Breast epithelium (tissue), 4 donors: Measurements from ENCODE around the gene HMGCR. TPM values are rescaled to one million over a fixed set of nuclear protein-coding genes. Genes with fewer than 3 reads are reported as not detected.

Source experiments
- DNase-seq, 2 donors: peaks; one replicate each; pipeline ENCODE4 v3.0.0-alpha.2; 2019; ENCODE audit warnings: low spot score in 2 of 2
- H3K27ac ChIP-seq, 2 donors: fragments of 200-600 bp; sonication (generic) in 1 of 2; one replicate each; pipeline ENCODE4 v1.5.1; 2016 to 2019; ENCODE audit warnings: mild to moderate bottlenecking in 1 of 2
- H3K27me3 ChIP-seq, 2 donors: fragments of 200-600 bp; sonication (generic) in 1 of 2; one replicate each; pipeline versions ENCODE4 v1.5.1 to v1.6.0; 2017 to 2019; ENCODE audit warnings: control low read depth in 1 of 2, mild to moderate bottlenecking in 1 of 2
- H3K36me3 ChIP-seq: fragments of 200-600 bp; one replicate; pipeline ENCODE4 v1.5.1; 2019
- H3K4me1 ChIP-seq, 2 donors: fragments of 200-600 bp; sonication (generic); one replicate each; pipeline ENCODE4 v1.5.1; 2016 to 2019; ENCODE audit warnings: control low read depth in 1 of 2
- H3K4me3 ChIP-seq, 3 donors: fragments of 200-600 bp; sonication (generic); 1 replicate in 2 of 3; 2 replicates in 1 of 3; pipeline ENCODE4 v1.5.1; 2016 to 2019; ENCODE audit warnings: mild to moderate bottlenecking in 3 of 3, moderate library complexity in 2 of 3
- H3K9me3 ChIP-seq, 2 donors: fragments of 200-600 bp; sonication (generic) in 1 of 2; one replicate each; pipeline ENCODE4 v1.5.1; 2016 to 2019; ENCODE audit warnings: control low read depth in 1 of 2
- CTCF ChIP-seq, 3 donors: fragments of 450-650 bp; IDR thresholded peaks; one replicate each; pipeline ENCODE4 v1.5.1; 2016 to 2017; ENCODE audit warnings: antibody characterized with exemption in 3 of 3, mild to moderate bottlenecking in 3 of 3, moderate library complexity in 3 of 3
- POLR2A ChIP-seq: fragments of 450-650 bp; IDR thresholded peaks from one replicate; pipeline ENCODE4 v1.6.1; 2016; ENCODE audit warnings: antibody characterized with exemption, mild to moderate bottlenecking, moderate library complexity
- POLR2AphosphoS5 ChIP-seq, 3 donors: sonication (generic); formaldehyde crosslinking; IDR thresholded peaks; one replicate each; pipeline ENCODE4 v1.6.1; 2017; ENCODE audit warnings: antibody characterized with exemption in 3 of 3
- intact Hi-C: fragments of 100-400 bp; cut with DNase I; formaldehyde crosslinking; loops from one replicate; pipeline ENCODE4 v1.15.1; 2023; ENCODE audit warnings: low total_unique reads
- total RNA-seq, 3 donors: library from RNA; depleted of rRNA; stranded (reverse); fragments of >200 nt; gene quantifications; one replicate each; pipeline ENCODE4 v1.1.0, GENCODE V29; 2016

HMGCR gene
- total RNA-seq, 3 donors from 2014 or later = 12.8 to 34.0 (median 16.5) TPM

- peak in 1 of 2 donors; percentile 24 for DNase-seq
- TF ChIP-seq POLR2A (no peak), POLR2AphosphoS5 (IDR thresholded peaks at IDR 0.05) (no peak), CTCF (IDR thresholded peaks at IDR 0.05) (peak; percentile 49 to 68 (median 57))
- H3K9me3 ChIP-seq = no peaks in the 10 kb centered on the region
Observed at GRCh38 chr5:75335952-75336614, 937 bp upstream of the HMGCR start.

GRCh38 chr5:75337366-75338021 is 474 bp downstream of the HMGCR start:
- Histone ChIP-seq H3K9me3 (no peaks in the 10 kb centered on the region), H3K27me3 (no peaks in the 10 kb centered on the region), H3K27ac (peak overlapping the region; percentile 94 to 98), H3K36me3 (no peaks in the 10 kb centered on the region), H3K4me1 (peaks cover 0 to 6% of the 10 kb centered on the region in 2 donors), H3K4me3 (peak overlapping the region; percentile 81 to 93 (median 85))
- intact Hi-C loops = loop anchor here (2.0 kb wide), 1 partner anchor 197 kb away; no protein-coding TSS in a partner anchor
- TF ChIP-seq POLR2A (no peak), POLR2AphosphoS5 (IDR thresholded peaks at IDR 0.05) (no peak), CTCF (IDR thresholded peaks at IDR 0.05) (no peak)
- DNase-seq = peak; percentile 28 to 53

More at GRCh38 chr5:75335952-75336614, 937 bp upstream of the HMGCR start:
- Histone ChIP-seq H3K27ac (peak overlapping the region; percentile 94 to 98), H3K36me3 (no peaks in the 10 kb centered on the region), H3K27me3 (no peaks in the 10 kb centered on the region), H3K4me1 (peaks cover 0 to 6% of the 10 kb centered on the region in 2 donors), H3K4me3 (peak overlapping the region; percentile 81 to 93 (median 85))
- intact Hi-C loops = loop anchor here (2.0 kb wide), 1 partner anchor 199 kb away; no protein-coding TSS in a partner anchor

- Histone ChIP-seq H3K36me3 (no peaks in the 10 kb centered on the region), H3K9me3 (no peaks in the 10 kb centered on the region), H3K4me1 (peaks cover 0 to 6% of the 10 kb centered on the region in 2 donors), H3K27ac (no peak overlapping the region), H3K4me3 (peak overlapping the region in 2 of 3 donors; percentile 85 to 93), H3K27me3 (no peaks in the 10 kb centered on the region)
- intact Hi-C loops = no loop called here
- DNase-seq = no peak
- TF ChIP-seq CTCF (IDR thresholded peaks at IDR 0.05) (no peak), POLR2AphosphoS5 (IDR thresholded peaks at IDR 0.05) (no peak), POLR2A (no peak)
Observed at GRCh38 chr5:75338408-75338807, 1.4 kb downstream of the HMGCR start.

- no peak overlapping the region for H3K4me3 ChIP-seq
- H3K27ac ChIP-seq = no peak overlapping the region
- no peaks in the 10 kb centered on the region for H3K27me3 ChIP-seq
- no peak for DNase-seq
- peaks cover 0 to 6% of the 10 kb centered on the region in 2 donors for H3K4me1 ChIP-seq
- intact Hi-C loops = no loop called here
- no peaks in the 10 kb centered on the region for H3K36me3 ChIP-seq
- no peaks in the 10 kb centered on the region for H3K9me3 ChIP-seq
- TF ChIP-seq POLR2AphosphoS5 (IDR thresholded peaks at IDR 0.05) = no peak
- no peak for TF ChIP-seq POLR2A
- no peak for TF ChIP-seq CTCF (IDR thresholded peaks at IDR 0.05)
Observed at GRCh38 chr5:75340714-75341478, 3.9 kb downstream of the HMGCR start.
